Mucosa of rectum (tissue), 2 donors: Measurements from ENCODE around the gene CMC1.

Source experiments
- H3K27ac ChIP-seq, 2 donors: one replicate each; pipeline ENCODE4 v1.7.0; 2013; ENCODE audit warnings: inconsistent platforms in 2 of 2, low read depth in 2 of 2, low read length in 2 of 2
- H3K27me3 ChIP-seq, 2 donors: one replicate each; pipeline ENCODE4 v1.7.0; 2013; ENCODE audit warnings: low read length in 2 of 2; ENCODE audit not compliant: control insufficient read depth in 2 of 2, insufficient read depth in 2 of 2
- H3K36me3 ChIP-seq, 2 donors: one replicate each; pipeline ENCODE4 v1.7.0; 2013; ENCODE audit warnings: low read length in 2 of 2; ENCODE audit not compliant: control insufficient read depth in 2 of 2, insufficient read depth in 2 of 2
- H3K4me1 ChIP-seq, 2 donors: one replicate each; pipeline ENCODE4 v1.7.0; 2013; ENCODE audit warnings: low read length in 2 of 2, mild to moderate bottlenecking in 1 of 2; ENCODE audit not compliant: control insufficient read depth in 2 of 2, insufficient read depth in 2 of 2
- H3K4me3 ChIP-seq, 2 donors: one replicate each; pipeline ENCODE4 v1.7.0; 2013; ENCODE audit warnings: low read length in 2 of 2
- H3K9ac ChIP-seq, 2 donors: one replicate each; pipeline ENCODE4 v1.7.0; 2013; ENCODE audit warnings: low read length in 2 of 2, low read depth in 1 of 2, mild to moderate bottlenecking in 1 of 2
- H3K9me3 ChIP-seq, 2 donors: one replicate each; pipeline ENCODE4 v1.7.0; 2013; ENCODE audit warnings: low read length in 2 of 2; ENCODE audit not compliant: control insufficient read depth in 2 of 2
- donor health status: healthy.
- donor health status: Normal muscosa, but diverticular disease.

Gene CMC1

GRCh38 chr3:28242519-28242918, 1.1 kb downstream of the CMC1 start:
- no peaks in the 10 kb centered on the region for H3K36me3 ChIP-seq
- peak overlapping the region; percentile 92 to 95 for H3K4me3 ChIP-seq
- H3K27me3 ChIP-seq: no peaks in the 10 kb centered on the region
- H3K9me3 ChIP-seq: no peaks in the 10 kb centered on the region
- H3K27ac ChIP-seq: peak overlapping the region in 1 of 2 donors; percentile 87
- H3K9ac ChIP-seq: peak overlapping the region; percentile 89 to 94
- peaks cover 17 to 20% of the 10 kb centered on the region in 2 donors for H3K4me1 ChIP-seq

- peaks cover 17 to 20% of the 10 kb centered on the region in 2 donors for H3K4me1 ChIP-seq
- no peaks in the 10 kb centered on the region for H3K36me3 ChIP-seq
- H3K4me3 ChIP-seq: peak overlapping the region in 1 of 2 donors; percentile 3
- H3K27ac ChIP-seq: no peak overlapping the region
- no peaks in the 10 kb centered on the region for H3K9me3 ChIP-seq
- H3K9ac ChIP-seq: no peak overlapping the region
- no peaks in the 10 kb centered on the region for H3K27me3 ChIP-seq
These were observed 2.1 kb downstream of the CMC1 start for GRCh38 chr3:28243424-28244106.

GRCh38 chr3:28244491-28244890, 3.1 kb downstream of the CMC1 start:
- Histone ChIP-seq H3K4me3 (no peak overlapping the region), H3K27ac (no peak overlapping the region), H3K9ac (no peak overlapping the region), H3K36me3 (no peaks in the 10 kb centered on the region), H3K9me3 (no peaks in the 10 kb centered on the region), H3K4me1 (peaks cover 17 to 20% of the 10 kb centered on the region in 2 donors), H3K27me3 (no peaks in the 10 kb centered on the region)

GRCh38 chr3:28247286-28247685, 5.9 kb downstream of the CMC1 start:
- peaks cover 5 to 9% of the 10 kb centered on the region in 2 donors for H3K4me1 ChIP-seq
- H3K9me3 ChIP-seq: no peaks in the 10 kb centered on the region

GRCh38 chr3:28250999-28251398, 9.6 kb downstream of the CMC1 start:
- Histone ChIP-seq H3K4me3 (no peak overlapping the region), H3K27ac (no peak overlapping the region), H3K36me3 (no peaks in the 10 kb centered on the region), H3K4me1 (no peaks in the 10 kb centered on the region), H3K27me3 (no peaks in the 10 kb centered on the region), H3K9me3 (no peaks in the 10 kb centered on the region), H3K9ac (no peak overlapping the region)

More at GRCh38 chr3:28247286-28247685, 5.9 kb downstream of the CMC1 start:
- Histone ChIP-seq H3K27ac (no peak overlapping the region), H3K4me3 (no peak overlapping the region), H3K36me3 (no peaks in the 10 kb centered on the region), H3K27me3 (no peaks in the 10 kb centered on the region), H3K9ac (no peak overlapping the region)

GRCh38 chr3:28252001-28252431, 10.6 kb downstream of the CMC1 start:
- no peak overlapping the region for H3K27ac ChIP-seq
- H3K4me3 ChIP-seq: no peak overlapping the region
- H3K27me3 ChIP-seq: no peaks in the 10 kb centered on the region
- H3K36me3 ChIP-seq: no peaks in the 10 kb centered on the region
- H3K9me3 ChIP-seq: no peaks in the 10 kb centered on the region
- no peaks in the 10 kb centered on the region for H3K4me1 ChIP-seq
- no peak overlapping the region for H3K9ac ChIP-seq

GRCh38 chr3:28253040-28253715, 11.8 kb downstream of the CMC1 start:
- no peaks in the 10 kb centered on the region for H3K4me1 ChIP-seq
- H3K27ac ChIP-seq: no peak overlapping the region
- no peak overlapping the region for H3K4me3 ChIP-seq
- no peaks in the 10 kb centered on the region for H3K9me3 ChIP-seq
- H3K9ac ChIP-seq: no peak overlapping the region
- no peaks in the 10 kb centered on the region for H3K27me3 ChIP-seq
- no peaks in the 10 kb centered on the region for H3K36me3 ChIP-seq

GRCh38 chr3:28262001-28262400, 20.6 kb downstream of the CMC1 start:
- Histone ChIP-seq H3K27me3 (no peaks in the 10 kb centered on the region), H3K9ac (no peak overlapping the region), H3K27ac (no peak overlapping the region), H3K36me3 (peaks cover 3 to 14% of the 10 kb centered on the region in 2 donors), H3K4me3 (no peak overlapping the region), H3K4me1 (no peaks in the 10 kb centered on the region), H3K9me3 (no peaks in the 10 kb centered on the region)

GRCh38 chr3:28265641-28266040, 24.2 kb downstream of the CMC1 start:
- no peak overlapping the region for H3K4me3 ChIP-seq

GRCh38 chr3:28267984-28268849, 26.8 kb downstream of the CMC1 start:
- H3K36me3 ChIP-seq: peaks cover 7 to 14% of the 10 kb centered on the region in 2 donors
- peaks cover 0 to 3% of the 10 kb centered on the region in 2 donors for H3K4me1 ChIP-seq
- H3K9me3 ChIP-seq: peaks cover 0 to 4% of the 10 kb centered on the region in 2 donors
- no peak overlapping the region for H3K4me3 ChIP-seq
- no peaks in the 10 kb centered on the region for H3K27me3 ChIP-seq
- no peak overlapping the region for H3K9ac ChIP-seq
- peak overlapping the region in 1 of 2 donors; percentile 48 for H3K27ac ChIP-seq

More at GRCh38 chr3:28265641-28266040, 24.2 kb downstream of the CMC1 start:
- Histone ChIP-seq H3K9ac (no peak overlapping the region), H3K27ac (no peak overlapping the region), H3K36me3 (peaks cover 7 to 15% of the 10 kb centered on the region in 2 donors), H3K27me3 (no peaks in the 10 kb centered on the region), H3K9me3 (peaks cover 0 to 4% of the 10 kb centered on the region in 2 donors), H3K4me1 (peaks cover 0 to 3% of the 10 kb centered on the region in 2 donors)
